GM12878 (cell line): ENCODE data around the gene XPNPEP2. TPM values are rescaled to one million over a fixed set of nuclear protein-coding genes. Genes with fewer than 3 reads are reported as not detected.
"Not testable (repeated sequence)": the region's sequence is repeated elsewhere in the genome, so short reads cannot be mapped to it uniquely, and the experiment has no call there.

Experiments
- ATAC-seq: fragments of 200-7000 bp; cut with Tn5 transposase; 3 replicates; pipeline ENCODE4 v1.9.1; 2020; ENCODE audit warnings: mild to moderate bottlenecking, moderate library complexity
- BruUV-seq: library from RNA; stranded (reverse); fragments of 400-500 nt; replicated peaks from 2 replicates; lab custom pipeline; 2021; lab: Mats Ljungman, UMichigan
- CTCF ChIA-PET: fragments of 300-600 bp; sonication (Branson Sonifier 250); formaldehyde crosslinking; extraction: SDS; loops from one replicate; lab custom pipeline; 2021; ENCODE audit warnings: inconsistent platforms; lab: Yijun Ruan, JAX
- POLR2A ChIA-PET: fragments of 350-600 bp; formaldehyde crosslinking; extraction: SDS; loops from one replicate; lab custom pipeline; 2021; ENCODE audit warnings: inconsistent platforms; lab: Charles Lee
- RAD21 ChIA-PET: fragments of 300-600 bp; sonication (Branson Sonifier 250); formaldehyde crosslinking; loops from one replicate; lab custom pipeline; 2023; ENCODE audit warnings: antibody characterized with exemption; ENCODE audit not compliant: unreplicated experiment; lab: Charles Lee
- SMC1A ChIA-PET: fragments of 300-600 bp; sonication (Branson Sonifier 250); formaldehyde crosslinking; loops from one replicate; lab custom pipeline; 2023; ENCODE audit not compliant: unreplicated experiment, uncharacterized antibody; lab: Charles Lee
- DNase-seq: peaks from one replicate; pipeline ENCODE4 v3.0.0-alpha.2; 2011; ENCODE audit warnings: low read depth, low spot score
- FAIRE-seq: peaks from 3 replicates; lab custom pipeline; 2011; peaks lifted over from hg19 to GRCh38; lab: Jason Lieb, UNC
- H2AFZ ChIP-seq: 2 replicates; pipeline ENCODE4 v1.6.0; 2011; ENCODE audit warnings: low read depth, low read length, control low read depth; ENCODE audit not compliant: control insufficient read depth
- H3K27ac ChIP-seq: 2 replicates; pipeline ENCODE4 v1.5.1; 2011; ENCODE audit warnings: control low read depth; ENCODE audit not compliant: control insufficient read depth, insufficient read depth
- H3K27me3 ChIP-seq, 2 experiments: replicated peaks in 1 of 2; 2 replicates each; pipeline versions ENCODE4 v1.6.0 to v1.6.1; 2011; ENCODE audit warnings: low read length in 1 of 2; ENCODE audit not compliant: control insufficient read depth in 2 of 2, insufficient read depth in 2 of 2
- H3K36me3 ChIP-seq, 2 experiments: 2 replicates each; pipeline ENCODE4 v1.5.1; 2011; ENCODE audit warnings: low read length in 1 of 2; ENCODE audit not compliant: control insufficient read depth in 2 of 2, insufficient read depth in 2 of 2
- H3K4me1 ChIP-seq: 2 replicates; pipeline ENCODE4 v1.6.1; 2011; ENCODE audit warnings: mild to moderate bottlenecking, low read length, moderate library complexity, mixed read lengths; ENCODE audit not compliant: control insufficient read depth, insufficient read depth
- H3K4me2 ChIP-seq: 2 replicates; pipeline ENCODE4 v1.6.0; 2011; ENCODE audit warnings: control low read depth; ENCODE audit not compliant: control insufficient read depth, insufficient read depth
- H3K4me3 ChIP-seq: fragments of 200-600 bp; sonication (generic); 2 replicates; pipeline ENCODE4 v1.5.1; 2016
- H3K79me2 ChIP-seq: 2 replicates; pipeline ENCODE4 v1.6.0; 2011; ENCODE audit warnings: low read length; ENCODE audit not compliant: control insufficient read depth, insufficient read depth
- H3K9ac ChIP-seq: 2 replicates; pipeline ENCODE4 v1.8.0; 2011; ENCODE audit warnings: low read length, control low read depth, mixed read lengths; ENCODE audit not compliant: control insufficient read depth, insufficient read depth
- H3K9me3 ChIP-seq: replicated peaks from 3 replicates; pipeline ENCODE4 v1.5.1; 2011; ENCODE audit warnings: mild to moderate bottlenecking, low read length; ENCODE audit not compliant: control insufficient read depth, insufficient read depth
- H4K20me1 ChIP-seq: 2 replicates; pipeline ENCODE4 v1.6.0; 2011; ENCODE audit not compliant: control insufficient read depth, insufficient read depth
- FOXK2 ChIP-seq: fragments of 450-650 bp; IDR thresholded peaks from 2 replicates; pipeline ENCODE4 v1.6.1; 2017; ENCODE audit warnings: mild to moderate bottlenecking, moderate library complexity
- IKZF1 ChIP-seq: fragments of 450-650 bp; conservative IDR thresholded peaks from 2 replicates; pipeline ENCODE4 v1.6.1; 2017; ENCODE audit warnings: antibody characterized with exemption, mild to moderate bottlenecking
- KAT2A ChIP-seq: conservative IDR thresholded peaks from 2 replicates; pipeline ENCODE4 v1.6.1; 2011; ENCODE audit warnings: low read depth, low read length; ENCODE audit not compliant: control insufficient read depth
- NFXL1 ChIP-seq: fragments of 450-650 bp; IDR thresholded peaks from 2 replicates; pipeline ENCODE4 v1.6.1; 2017; ENCODE audit warnings: antibody characterized with exemption, mild to moderate bottlenecking, borderline replicate concordance
- POLR2AphosphoS5 ChIP-seq: IDR thresholded peaks from 2 replicates; pipeline ENCODE4 v1.6.1; 2011; ENCODE audit warnings: mild to moderate bottlenecking, low read length, inconsistent platforms
- RB1 ChIP-seq: fragments of 450-650 bp; formaldehyde crosslinking; IDR thresholded peaks from 2 replicates; pipeline ENCODE4 v1.6.1; 2017; ENCODE audit warnings: mild to moderate bottlenecking, borderline replicate concordance
- SKIL ChIP-seq: fragments of 450-650 bp; IDR thresholded peaks from 2 replicates; pipeline ENCODE4 v1.6.1; 2017; ENCODE audit warnings: mild to moderate bottlenecking, low read depth, inconsistent platforms; ENCODE audit not compliant: poor library complexity, severe bottlenecking
- ZNF274 ChIP-seq: IDR thresholded peaks from one replicate; pipeline ENCODE4 v1.8.0; 2011; ENCODE audit not compliant: insufficient read length, insufficient read depth
- WGBS: methylation state at CpG from one replicate; pipeline ENCODE4 v1.1.6; 2016; ENCODE audit warnings: low lambda C conversion rate; ENCODE audit not compliant: insufficient replicate concordance, insufficient coverage; ENCODE audit errors: missing lambda C conversion rate; 5-methylcytosine and 5-hydroxymethylcytosine counted together
- in situ Hi-C: fragments of 300-500 bp; cut with MboI; formaldehyde crosslinking; loops from 9 replicates; pipeline ENCODE4 v1.14.3; 2018; ENCODE audit warnings: mixed read lengths
- intact Hi-C: fragments of 100-400 bp; cut with micrococcal nuclease; formaldehyde crosslinking; loops from one replicate; pipeline ENCODE4 v1.14.2; 2022; ENCODE audit not compliant: unreplicated experiment
- polyA plus RNA-seq, 11 experiments: library from polyadenylated mRNA; depleted of rRNA in 4 of 11; unstranded in 6 of 11; stranded (reverse) in 5 of 11; fragments of >200 nt; fragmentation: Nextera tagmentation in 4 of 11; fragmentation: Illumina TruSeq in 1 of 11; extraction: Ambion mirVana in 4 of 11; extraction: Trizol in 1 of 11; gene quantifications; 1 replicate in 1 of 11; 2 replicates in 10 of 11; pipeline versions ENCODE4 v1.2.1 to v1.2.3, GENCODE V29; 2011 to 2016; ENCODE audit warnings: inconsistent platforms in 2 of 11, missing spikeins in 2 of 11, low read depth in 1 of 11
- total RNA-seq, 4 experiments: library from RNA; depleted of rRNA in 3 of 4; stranded (reverse); fragments of >200 nt in 3 of 4; fragmentation: Illumina TruSeq in 1 of 4; extraction: Trizol in 1 of 4; gene quantifications; 2 replicates each; pipeline versions ENCODE4 v1.2.1 to v1.2.3, GENCODE V29; 2013 to 2021

Gene XPNPEP2
- total and polyA plus RNA-seq, 10 of the 15 experiments (the other 5 are each of a cell fraction or from before 2014, with no cell fraction given), result 0.04 to 0.37 (median 0.15) TPM

- DNase-seq (no peak), FAIRE-seq (no peak), ATAC-seq (no peak)
- H3K4me3 ChIP-seq, result no peak overlapping the region
- intact Hi-C loops, result no loop called here
- H2AFZ ChIP-seq, result no peak overlapping the region
- ChIA-PET CTCF (interaction anchor here (0.5 kb wide), 1 partner anchor 18 kb away, joined by 3 read pairs; no protein-coding TSS in a partner anchor), RAD21 (no interaction called here), SMC1A (no interaction called here), POLR2A (no interaction called here)
- no peak overlapping the region for H3K9ac ChIP-seq
- H3K79me2 ChIP-seq, result no peaks in the 10 kb centered on the region
- H3K4me1 ChIP-seq, result no peaks in the 10 kb centered on the region
- no peak for TF ChIP-seq NFXL1
- TF ChIP-seq FOXK2, result no peak
- TF ChIP-seq ZNF274, result no peak
- TF ChIP-seq SKIL, result no peak
- no peak for TF ChIP-seq POLR2AphosphoS5
- TF ChIP-seq KAT2A, result no peak
- no peak for TF ChIP-seq IKZF1
- no peak for TF ChIP-seq RB1
- no peaks in the 10 kb centered on the region for H3K9me3 ChIP-seq
- 63% methylated on average over 12 of the region's 21 CpGs for WGBS
- H3K4me2 ChIP-seq, result no peak overlapping the region
- H4K20me1 ChIP-seq, result no peaks in the 10 kb centered on the region
- BruUV-seq, result no TSS peak
- H3K27ac ChIP-seq, result no peak overlapping the region
- no peaks in the 10 kb centered on the region for H3K27me3 ChIP-seq
- H3K36me3 ChIP-seq, result no peaks in the 10 kb centered on the region
- in situ Hi-C loops, result no loop called here
Measured at GRCh38 chrX:129741880-129742758, 3.3 kb downstream of the XPNPEP2 start.

GRCh38 chrX:129742759-129743152 is 4.0 kb downstream of the XPNPEP2 start:
- H2AFZ ChIP-seq, result peak overlapping the region; percentile 33; the same call in 1 of the 2 replicates
- ATAC-seq, intact Hi-C loops, POLR2A ChIA-PET, DNase-seq, in situ Hi-C loops, H3K36me3 ChIP-seq, H3K4me1 ChIP-seq, H3K4me3 ChIP-seq, H3K9me3 ChIP-seq, H3K27me3 ChIP-seq, BruUV-seq, H3K27ac ChIP-seq, H3K79me2 ChIP-seq, RAD21 ChIA-PET, SMC1A ChIA-PET, H3K4me2 ChIP-seq, FAIRE-seq, H4K20me1 ChIP-seq, H3K9ac ChIP-seq: not testable (repeated sequence)
- CTCF ChIA-PET, result interaction anchor here (0.5 kb wide), 1 partner anchor 18 kb away, joined by 3 read pairs; no protein-coding TSS in a partner anchor
- WGBS, result 25% methylated on average over 6 of the region's 6 CpGs
